Duodenal mucosa (tissue), 2 donors: ENCODE results near the gene LMNB1.
"Not testable (repeated sequence)": the region's sequence is repeated elsewhere in the genome, so short reads cannot be mapped to it uniquely, and the experiment has no call there.

Experiments used
- H3K27ac ChIP-seq: one replicate; pipeline ENCODE4 v1.7.0; 2013; ENCODE audit warnings: low read depth, low read length
- H3K27me3 ChIP-seq, 2 donors: one replicate each; pipeline ENCODE4 v1.7.0; 2013; ENCODE audit warnings: low read length in 2 of 2, control low read depth in 1 of 2; ENCODE audit not compliant: insufficient read depth in 2 of 2, control insufficient read depth in 1 of 2
- H3K36me3 ChIP-seq, 2 donors: one replicate each; pipeline ENCODE4 v1.7.0; 2013; ENCODE audit warnings: low read length in 2 of 2, control low read depth in 1 of 2; ENCODE audit not compliant: insufficient read depth in 2 of 2, control insufficient read depth in 1 of 2
- H3K4me1 ChIP-seq, 2 donors: one replicate each; pipeline ENCODE4 v1.7.0; 2013; ENCODE audit warnings: low read length in 2 of 2, control low read depth in 1 of 2; ENCODE audit not compliant: insufficient read depth in 2 of 2, control insufficient read depth in 1 of 2
- H3K4me3 ChIP-seq, 2 donors: one replicate each; pipeline ENCODE4 v1.7.0; 2013; ENCODE audit warnings: low read length in 2 of 2, low read depth in 1 of 2
- H3K9ac ChIP-seq, 2 donors: one replicate each; pipeline ENCODE4 v1.7.0; 2013; ENCODE audit warnings: low read length in 2 of 2, low read depth in 1 of 2
- H3K9me3 ChIP-seq, 2 donors: one replicate each; pipeline ENCODE4 v1.7.0; 2013; ENCODE audit warnings: low read length in 2 of 2, control low read depth in 1 of 2; ENCODE audit not compliant: control insufficient read depth in 1 of 2

The LMNB1 gene

GRCh38 chr5:126818736-126819135 is 41.8 kb downstream of the LMNB1 start:
- Histone ChIP-seq H3K36me3 (peaks cover 5 to 19% of the 10 kb centered on the region in 2 donors), H3K9ac (no peak overlapping the region), H3K27me3 (no peaks in the 10 kb centered on the region), H3K4me3 (no peak overlapping the region), H3K4me1 (no peaks in the 10 kb centered on the region), H3K9me3 (no peaks in the 10 kb centered on the region), H3K27ac (no peak overlapping the region)

GRCh38 chr5:126819253-126819652 is 42.3 kb downstream of the LMNB1 start:
- H3K9me3 ChIP-seq, result no peaks in the 10 kb centered on the region
- no peak overlapping the region for H3K9ac ChIP-seq
- H3K36me3 ChIP-seq, result peaks cover 5 to 19% of the 10 kb centered on the region in 2 donors
- H3K4me3 ChIP-seq, result no peak overlapping the region
- H3K27me3 ChIP-seq, result no peaks in the 10 kb centered on the region
- no peak overlapping the region for H3K27ac ChIP-seq
- H3K4me1 ChIP-seq, result no peaks in the 10 kb centered on the region

- H3K4me3 ChIP-seq, result no peak overlapping the region
- peaks cover 20 to 50% of the 10 kb centered on the region in 2 donors for H3K36me3 ChIP-seq
- no peaks in the 10 kb centered on the region for H3K4me1 ChIP-seq
- no peak overlapping the region for H3K9ac ChIP-seq
- H3K27me3 ChIP-seq, result no peaks in the 10 kb centered on the region
- H3K9me3 ChIP-seq, result no peaks in the 10 kb centered on the region
- H3K27ac ChIP-seq, result no peak overlapping the region
Measured at GRCh38 chr5:126826619-126827215, 49.8 kb downstream of the LMNB1 start.

GRCh38 chr5:126829098-126829497 is 52.2 kb downstream of the LMNB1 start:
- H3K4me3 ChIP-seq, result no peak overlapping the region
- H3K27me3 ChIP-seq, result no peaks in the 10 kb centered on the region
- no peak overlapping the region for H3K9ac ChIP-seq
- H3K36me3 ChIP-seq, result peaks cover 17 to 58% of the 10 kb centered on the region in 2 donors
- H3K4me1 ChIP-seq, result no peaks in the 10 kb centered on the region
- H3K27ac ChIP-seq, result no peak overlapping the region
- no peaks in the 10 kb centered on the region for H3K9me3 ChIP-seq

GRCh38 chr5:126830061-126830460 is 53.1 kb downstream of the LMNB1 start:
- H3K36me3 ChIP-seq, result peaks cover 15 to 60% of the 10 kb centered on the region in 2 donors
- H3K9me3 ChIP-seq, result no peaks in the 10 kb centered on the region
- no peaks in the 10 kb centered on the region for H3K27me3 ChIP-seq
- no peak overlapping the region for H3K27ac ChIP-seq
- H3K4me3 ChIP-seq, result no peak overlapping the region
- H3K9ac ChIP-seq, result no peak overlapping the region
- no peaks in the 10 kb centered on the region for H3K4me1 ChIP-seq

GRCh38 chr5:126831156-126831555 is 54.2 kb downstream of the LMNB1 start:
- Histone ChIP-seq H3K27me3 (no peaks in the 10 kb centered on the region), H3K4me3 (no peak overlapping the region), H3K27ac (no peak overlapping the region), H3K9me3 (no peaks in the 10 kb centered on the region), H3K4me1 (no peaks in the 10 kb centered on the region), H3K36me3 (peaks cover 15 to 51% of the 10 kb centered on the region in 2 donors), H3K9ac (no peak overlapping the region)

GRCh38 chr5:126836778-126837177 is 59.8 kb downstream of the LMNB1 start:
- Histone ChIP-seq H3K27me3 (no peaks in the 10 kb centered on the region), H3K4me1 (no peaks in the 10 kb centered on the region), H3K9ac (no peak overlapping the region), H3K36me3 (peaks cover 0 to 16% of the 10 kb centered on the region in 2 donors), H3K9me3 (no peaks in the 10 kb centered on the region), H3K4me3 (no peak overlapping the region), H3K27ac (no peak overlapping the region)

- Histone ChIP-seq H3K27ac (no peak overlapping the region), H3K36me3 (peaks cover 0 to 16% of the 10 kb centered on the region in 2 donors), H3K4me3 (no peak overlapping the region), H3K9ac (no peak overlapping the region), H3K27me3 (no peaks in the 10 kb centered on the region), H3K9me3 (no peaks in the 10 kb centered on the region), H3K4me1 (no peaks in the 10 kb centered on the region)
Measured at GRCh38 chr5:126837242-126837641, 60.3 kb downstream of the LMNB1 start.

- Histone ChIP-seq H3K9me3 (no peaks in the 10 kb centered on the region), H3K27ac (no peak overlapping the region), H3K4me1 (no peaks in the 10 kb centered on the region), H3K36me3 (peaks cover 0 to 13% of the 10 kb centered on the region in 2 donors), H3K4me3 (no peak overlapping the region), H3K9ac (no peak overlapping the region), H3K27me3 (no peaks in the 10 kb centered on the region)
Measured at GRCh38 chr5:126837906-126838539, 61.1 kb downstream of the LMNB1 start.

- H3K4me3 ChIP-seq, H3K4me1 ChIP-seq, H3K36me3 ChIP-seq, H3K9me3 ChIP-seq, H3K9ac ChIP-seq, H3K27me3 ChIP-seq, H3K27ac ChIP-seq: not testable (repeated sequence)
Measured at GRCh38 chr5:126839407-126839806, 62.5 kb downstream of the LMNB1 start.
